ENCODE results near the gene PLEKHH1.

- no peak for TF ChIP-seq FOXP2 (optimal IDR thresholded peaks at IDR 0.05; ENCODE audit: control extremely low read depth, extremely low read length, insufficient read depth)
- no peak for TF ChIP-seq POLR2AphosphoS5 (IDR thresholded peaks at IDR 0.05; ENCODE audit: borderline replicate concordance, low read depth, low read length)
- TF ChIP-seq EZH2 (IDR thresholded peaks at IDR 0.05): no peak
Observed at GRCh38 chr14:67620217-67620785, 87.2 kb downstream of the PLEKHH1 start.

Data from SK-N-MC (cell line).